ENCODE data around the gene MAP2K5. TPM values are rescaled to one million over a fixed set of nuclear protein-coding genes. Genes with fewer than 3 reads are reported as not detected.
A peak's percentile ranks its signal among the peaks of the same experiment; 100 is the strongest.

MAP2K5 gene
- total and polyA plus RNA-seq, 10 of the 15 experiments (the other 5 are each of a cell fraction or from before 2014, with no cell fraction given), result 1.3 to 19.4 (median 9.6) TPM

DNA sequence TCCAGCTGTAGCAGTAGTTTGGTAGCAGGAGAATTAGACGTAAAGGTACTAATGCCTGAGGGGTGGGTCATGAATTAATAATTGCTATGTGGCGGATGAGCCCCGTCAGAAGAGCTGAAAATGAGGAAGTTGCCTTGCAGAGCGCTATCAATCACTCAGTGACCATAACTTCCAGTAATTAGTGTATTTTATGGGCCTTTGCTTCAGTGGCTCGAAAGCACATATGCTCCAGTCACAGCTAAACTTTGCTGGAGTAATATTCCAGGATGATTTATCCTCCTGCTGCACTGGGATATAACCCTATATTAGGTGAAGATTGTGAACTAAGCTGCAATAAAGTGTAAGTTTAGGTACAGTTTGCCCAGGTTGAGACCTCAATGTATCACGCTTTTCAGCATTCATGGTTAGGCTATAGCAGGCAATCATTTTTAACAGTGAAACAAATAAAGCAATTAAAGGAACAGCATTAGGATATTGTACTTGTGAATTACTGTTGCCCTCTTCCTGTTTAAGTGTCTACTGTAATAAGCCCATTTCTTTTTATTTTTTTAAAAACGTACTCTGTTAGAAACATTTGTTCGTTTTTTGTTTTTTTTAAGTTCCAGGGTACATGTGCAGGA is 178.2 kb downstream of the MAP2K5 start (continued):
- TF ChIP-seq EP300 (IDR thresholded peaks at IDR 0.05; ENCODE audit: borderline replicate concordance in 1 of 2, control insufficient read depth in 1 of 2, low read depth in 2 of 2, low read length in 2 of 2), result 0 out of 4 replicates have a peak, but pooled peaks of 1 of the 2 experiments have one; percentile 33
- TF ChIP-seq, protein P1, sequence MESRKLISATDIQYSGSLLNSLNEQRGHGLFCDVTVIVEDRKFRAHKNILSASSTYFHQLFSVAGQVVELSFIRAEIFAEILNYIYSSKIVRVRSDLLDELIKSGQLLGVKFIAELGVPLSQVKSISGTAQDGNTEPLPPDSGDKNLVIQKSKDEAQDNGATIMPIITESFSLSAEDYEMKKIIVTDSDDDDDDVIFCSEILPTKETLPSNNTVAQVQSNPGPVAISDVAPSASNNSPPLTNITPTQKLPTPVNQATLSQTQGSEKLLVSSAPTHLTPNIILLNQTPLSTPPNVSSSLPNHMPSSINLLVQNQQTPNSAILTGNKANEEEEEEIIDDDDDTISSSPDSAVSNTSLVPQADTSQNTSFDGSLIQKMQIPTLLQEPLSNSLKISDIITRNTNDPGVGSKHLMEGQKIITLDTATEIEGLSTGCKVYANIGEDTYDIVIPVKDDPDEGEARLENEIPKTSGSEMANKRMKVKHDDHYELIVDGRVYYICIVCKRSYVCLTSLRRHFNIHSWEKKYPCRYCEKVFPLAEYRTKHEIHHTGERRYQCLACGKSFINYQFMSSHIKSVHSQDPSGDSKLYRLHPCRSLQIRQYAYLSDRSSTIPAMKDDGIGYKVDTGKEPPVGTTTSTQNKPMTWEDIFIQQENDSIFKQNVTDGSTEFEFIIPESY (IDR thresholded peaks at IDR 0.05), result no peak; the same call in 1 of the 2 replicates
- no peak for TF ChIP-seq CBX3 (IDR thresholded peaks at IDR 0.05; ENCODE audit: borderline replicate concordance, low read depth)
- TF ChIP-seq BCL11A (IDR thresholded peaks at IDR 0.05; ENCODE audit: low read depth, low read length), result peak; percentile 40; the same call in 1 of the 2 replicates
- TF ChIP-seq MTA2 (IDR thresholded peaks at IDR 0.05; ENCODE audit: low read depth), result peak; percentile 73
- TF ChIP-seq, protein P2, sequence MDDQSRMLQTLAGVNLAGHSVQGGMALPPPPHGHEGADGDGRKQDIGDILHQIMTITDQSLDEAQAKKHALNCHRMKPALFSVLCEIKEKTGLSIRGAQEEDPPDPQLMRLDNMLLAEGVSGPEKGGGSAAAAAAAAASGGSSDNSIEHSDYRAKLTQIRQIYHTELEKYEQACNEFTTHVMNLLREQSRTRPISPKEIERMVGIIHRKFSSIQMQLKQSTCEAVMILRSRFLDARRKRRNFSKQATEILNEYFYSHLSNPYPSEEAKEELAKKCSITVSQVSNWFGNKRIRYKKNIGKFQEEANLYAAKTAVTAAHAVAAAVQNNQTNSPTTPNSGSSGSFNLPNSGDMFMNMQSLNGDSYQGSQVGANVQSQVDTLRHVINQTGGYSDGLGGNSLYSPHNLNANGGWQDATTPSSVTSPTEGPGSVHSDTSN (IDR thresholded peaks at IDR 0.05; ENCODE audit: insufficient replicate concordance, low read depth, low read length), result peak; percentile 88
- TF ChIP-seq, protein P3, sequence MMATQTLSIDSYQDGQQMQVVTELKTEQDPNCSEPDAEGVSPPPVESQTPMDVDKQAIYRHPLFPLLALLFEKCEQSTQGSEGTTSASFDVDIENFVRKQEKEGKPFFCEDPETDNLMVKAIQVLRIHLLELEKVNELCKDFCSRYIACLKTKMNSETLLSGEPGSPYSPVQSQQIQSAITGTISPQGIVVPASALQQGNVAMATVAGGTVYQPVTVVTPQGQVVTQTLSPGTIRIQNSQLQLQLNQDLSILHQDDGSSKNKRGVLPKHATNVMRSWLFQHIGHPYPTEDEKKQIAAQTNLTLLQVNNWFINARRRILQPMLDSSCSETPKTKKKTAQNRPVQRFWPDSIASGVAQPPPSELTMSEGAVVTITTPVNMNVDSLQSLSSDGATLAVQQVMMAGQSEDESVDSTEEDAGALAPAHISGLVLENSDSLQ (IDR thresholded peaks at IDR 0.05), result peak; percentile 83
- 0 out of 2 replicates have a peak, but pooled peaks have one; percentile 12 for TF ChIP-seq RUNX3 (IDR thresholded peaks at IDR 0.05; ENCODE audit: low read length)
- TF ChIP-seq RAD51 (IDR thresholded peaks at IDR 0.05), result no peak
- no peak for TF ChIP-seq NFXL1 (IDR thresholded peaks at IDR 0.05; ENCODE audit: borderline replicate concordance)
- TF ChIP-seq SRF (IDR thresholded peaks at IDR 0.05; ENCODE audit: low read depth in 2 of 2, low read length in 2 of 2), result no peak

Measured in GM12878 (cell line).